Measurements from ENCODE around the gene HTR6.

- TF ChIP-seq CTCF (IDR thresholded peaks at IDR 0.05) (no peak), POLR2A (IDR thresholded peaks at IDR 0.05) (no peak)
Measured at GRCh38 chr1:19665496-19666465, 1.1 kb downstream of the HTR6 start.

All from uterus (tissue), 2 donors.